Measurements from ENCODE around the gene FCHSD2.

GRCh38 chr11:73160005-73160760 lies 18.1 kb upstream of the FCHSD2 start:
- TF ChIP-seq POLR2A (IDR thresholded peaks at IDR 0.05; ENCODE audit: control extremely low read depth in 1 of 2, low read depth in 2 of 2, low read length in 2 of 2) (no peak), KDM1A (IDR thresholded peaks at IDR 0.05; ENCODE audit: borderline replicate concordance, low read length) (no peak), EP300 (IDR thresholded peaks at IDR 0.05; ENCODE audit: borderline replicate concordance in 1 of 2, low read depth in 2 of 2, low read length in 2 of 2) (no peak), GTF2F1 (IDR thresholded peaks at IDR 0.05; ENCODE audit: borderline replicate concordance, low read depth, low read length) (no peak), EZH2 (IDR thresholded peaks at IDR 0.05; ENCODE audit: low read depth, low read length, severe bottlenecking) (no peak), BCL11A (IDR thresholded peaks at IDR 0.05; ENCODE audit: low read depth in 2 of 2, low read length in 2 of 2) (no peak), FOSL1 (IDR thresholded peaks at IDR 0.05; ENCODE audit: insufficient read depth, low read depth, low read length) (no peak), RBBP5 (IDR thresholded peaks at IDR 0.05; ENCODE audit: borderline replicate concordance, low read depth, low read length) (no peak), HDAC2 (IDR thresholded peaks at IDR 0.05; ENCODE audit: borderline replicate concordance in 1 of 2, low read depth in 2 of 2, low read length in 2 of 2) (no peak), CREB1 (IDR thresholded peaks at IDR 0.05) (no peak)
- TF ChIP-seq, protein P1, sequence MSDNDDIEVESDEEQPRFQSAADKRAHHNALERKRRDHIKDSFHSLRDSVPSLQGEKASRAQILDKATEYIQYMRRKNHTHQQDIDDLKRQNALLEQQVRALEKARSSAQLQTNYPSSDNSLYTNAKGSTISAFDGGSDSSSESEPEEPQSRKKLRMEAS (IDR thresholded peaks at IDR 0.05): no peak
- TF ChIP-seq, protein P2, sequence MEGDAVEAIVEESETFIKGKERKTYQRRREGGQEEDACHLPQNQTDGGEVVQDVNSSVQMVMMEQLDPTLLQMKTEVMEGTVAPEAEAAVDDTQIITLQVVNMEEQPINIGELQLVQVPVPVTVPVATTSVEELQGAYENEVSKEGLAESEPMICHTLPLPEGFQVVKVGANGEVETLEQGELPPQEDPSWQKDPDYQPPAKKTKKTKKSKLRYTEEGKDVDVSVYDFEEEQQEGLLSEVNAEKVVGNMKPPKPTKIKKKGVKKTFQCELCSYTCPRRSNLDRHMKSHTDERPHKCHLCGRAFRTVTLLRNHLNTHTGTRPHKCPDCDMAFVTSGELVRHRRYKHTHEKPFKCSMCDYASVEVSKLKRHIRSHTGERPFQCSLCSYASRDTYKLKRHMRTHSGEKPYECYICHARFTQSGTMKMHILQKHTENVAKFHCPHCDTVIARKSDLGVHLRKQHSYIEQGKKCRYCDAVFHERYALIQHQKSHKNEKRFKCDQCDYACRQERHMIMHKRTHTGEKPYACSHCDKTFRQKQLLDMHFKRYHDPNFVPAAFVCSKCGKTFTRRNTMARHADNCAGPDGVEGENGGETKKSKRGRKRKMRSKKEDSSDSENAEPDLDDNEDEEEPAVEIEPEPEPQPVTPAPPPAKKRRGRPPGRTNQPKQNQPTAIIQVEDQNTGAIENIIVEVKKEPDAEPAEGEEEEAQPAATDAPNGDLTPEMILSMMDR (IDR thresholded peaks at IDR 0.05; ENCODE audit: control extremely low read depth in 1 of 3, insufficient read depth in 1 of 3, low read depth in 1 of 3, low read length in 3 of 3): no peak
